T-helper 2 cell treated with Interferon-gamma antibody and Interleukin-4, amounts not matched to agents 100 ng/mL and 5 ng/mL, for 36 hours (primary cell): Measurements from ENCODE around the gene GALNT10. TPM values are rescaled to one million over a fixed set of nuclear protein-coding genes. Genes with fewer than 3 reads are reported as not detected.

Experiments used
- intact Hi-C: fragments of 100-400 bp; cut with micrococcal nuclease; formaldehyde crosslinking; loops from one replicate; pipeline ENCODE4 v1.15.1; 2023
- total RNA-seq: library from RNA; stranded (reverse); gene quantifications from 2 replicates; pipeline ENCODE4 v1.2.3, GENCODE V29; 2022

The GALNT10 gene
- total RNA-seq, 1 donor from 2014 or later = 38.4 TPM

- intact Hi-C loops = no loop called here
Observed at GRCh38 chr5:154317916-154318315, 127.4 kb downstream of the GALNT10 start.

- intact Hi-C loops = no loop called here
Observed at GRCh38 chr5:154318691-154319090, 128.2 kb downstream of the GALNT10 start.

GRCh38 chr5:154319736-154320135 is 129.2 kb downstream of the GALNT10 start:
- intact Hi-C loops = no loop called here

GRCh38 chr5:154320224-154321089 is 129.9 kb downstream of the GALNT10 start:
- intact Hi-C loops = no loop called here

GRCh38 chr5:154321546-154321945 is 131.0 kb downstream of the GALNT10 start:
- intact Hi-C loops = no loop called here

- intact Hi-C loops = no loop called here
Observed at GRCh38 chr5:154324033-154324432, 133.5 kb downstream of the GALNT10 start.

GRCh38 chr5:154325566-154325965 is 135.0 kb downstream of the GALNT10 start:
- intact Hi-C loops = no loop called here

- intact Hi-C loops = no loop called here
Observed at GRCh38 chr5:154329062-154329461, 138.5 kb downstream of the GALNT10 start.

- intact Hi-C loops = no loop called here
Observed at GRCh38 chr5:154329519-154330040, 139.0 kb downstream of the GALNT10 start.

GRCh38 chr5:154330097-154330667 is 139.6 kb downstream of the GALNT10 start:
- intact Hi-C loops = no loop called here

GRCh38 chr5:154331232-154331631 is 140.7 kb downstream of the GALNT10 start:
- intact Hi-C loops = no loop called here

- intact Hi-C loops = no loop called here
Observed at GRCh38 chr5:154331924-154332323, 141.4 kb downstream of the GALNT10 start.

GRCh38 chr5:154332451-154332850 is 141.9 kb downstream of the GALNT10 start:
- intact Hi-C loops = no loop called here

GRCh38 chr5:154333016-154333415 is 142.5 kb downstream of the GALNT10 start:
- intact Hi-C loops = no loop called here

- intact Hi-C loops = no loop called here
Observed at GRCh38 chr5:154334406-154335064, 144.0 kb downstream of the GALNT10 start.

- intact Hi-C loops = no loop called here
Observed at GRCh38 chr5:154335065-154335448, 144.5 kb downstream of the GALNT10 start.

- intact Hi-C loops = no loop called here
Observed at GRCh38 chr5:154341620-154342019, 151.1 kb downstream of the GALNT10 start.

- intact Hi-C loops = no loop called here
Observed at GRCh38 chr5:154342211-154342610, 151.7 kb downstream of the GALNT10 start.

GRCh38 chr5:154342963-154343362 is 152.4 kb downstream of the GALNT10 start:
- intact Hi-C loops = no loop called here

GRCh38 chr5:154344461-154344860 is 153.9 kb downstream of the GALNT10 start:
- intact Hi-C loops = no loop called here

GRCh38 chr5:154345255-154345952 is 154.9 kb downstream of the GALNT10 start:
- intact Hi-C loops = no loop called here
